DOHH2 (cell line): ENCODE data around the gene HTR3A.
"Not testable (repeated sequence)": the region's sequence is repeated elsewhere in the genome, so short reads cannot be mapped to it uniquely, and the experiment has no call there.

Experiments
- H3F3A ChIP-seq: fragments of 200-600 bp; sonication (generic), shearing (Covaris generic); 2 replicates; pipeline ENCODE4 v1.6.0; 2016; ENCODE audit warnings: antibody characterized with exemption, mild to moderate bottlenecking; ENCODE audit not compliant: control insufficient read depth, insufficient read depth
- H3K27ac ChIP-seq: fragments of 200-600 bp; sonication (generic); 2 replicates; pipeline ENCODE4 v1.5.1; 2014; ENCODE audit warnings: low read depth, mild to moderate bottlenecking, low read length, moderate library complexity
- H3K27me3 ChIP-seq: fragments of 200-600 bp; sonication (generic); 2 replicates; pipeline ENCODE4 v1.6.1; 2014; ENCODE audit warnings: mild to moderate bottlenecking, low read length, mixed read lengths; ENCODE audit not compliant: control insufficient read depth
- H3K36me3 ChIP-seq: fragments of 200-600 bp; sonication (generic); 2 replicates; pipeline ENCODE4 v1.6.1; 2014; ENCODE audit warnings: mild to moderate bottlenecking, low read length, moderate library complexity, mixed read lengths; ENCODE audit not compliant: control insufficient read depth
- H3K4me1 ChIP-seq: fragments of 200-600 bp; sonication (generic); 2 replicates; pipeline ENCODE4 v1.6.1; 2014; ENCODE audit warnings: mild to moderate bottlenecking, low read length, mixed read lengths; ENCODE audit not compliant: control insufficient read depth
- H3K4me2 ChIP-seq: fragments of 200-600 bp; sonication (generic); 2 replicates; pipeline ENCODE4 v1.6.0; 2014; ENCODE audit warnings: mild to moderate bottlenecking, low read length, moderate library complexity
- H3K4me3 ChIP-seq: fragments of 200-600 bp; sonication (generic); 2 replicates; pipeline ENCODE4 v1.5.1; 2014; ENCODE audit warnings: mild to moderate bottlenecking, low read length, mixed read lengths
- H3K79me2 ChIP-seq: fragments of 200-600 bp; sonication (generic); 2 replicates; pipeline ENCODE4 v1.6.1; 2014; ENCODE audit warnings: mild to moderate bottlenecking, low read length, mixed read lengths; ENCODE audit not compliant: control insufficient read depth
- H3K9me2 ChIP-seq: fragments of 200-600 bp; sonication (generic); replicated peaks from 2 replicates; pipeline ENCODE4 v1.6.1; 2014; ENCODE audit warnings: mild to moderate bottlenecking, low read length, mixed read lengths; ENCODE audit not compliant: control insufficient read depth
- H3K9me3 ChIP-seq: fragments of 200-600 bp; sonication (generic); 2 replicates; pipeline ENCODE4 v1.6.1; 2014; ENCODE audit warnings: antibody characterized with exemption, low read length, mixed read lengths; ENCODE audit not compliant: control insufficient read depth, insufficient read depth
- H4K20me1 ChIP-seq: fragments of 200-600 bp; sonication (generic); 2 replicates; pipeline ENCODE4 v1.6.0; 2014; ENCODE audit warnings: low read depth, mild to moderate bottlenecking, antibody characterized with exemption, low read length, moderate library complexity; ENCODE audit not compliant: control insufficient read depth, insufficient read depth
- EZH2phosphoT487 ChIP-seq: fragments of 200-600 bp; sonication (generic); IDR thresholded peaks from 2 replicates; pipeline ENCODE4 v1.6.1; 2017; ENCODE audit warnings: borderline replicate concordance, mild to moderate bottlenecking, antibody characterized with exemption, low read length, moderate library complexity, mixed read lengths
- TF ChIP-seq, protein P1 (sequence below): fragments of 200-600 bp; sonication (generic); IDR thresholded peaks from one replicate; pipeline ENCODE4 v1.5.1; 2014; ENCODE audit warnings: antibody characterized with exemption, mild to moderate bottlenecking, low read depth, low read length; ENCODE audit not compliant: poor library complexity, severe bottlenecking

The HTR3A gene

DNA sequence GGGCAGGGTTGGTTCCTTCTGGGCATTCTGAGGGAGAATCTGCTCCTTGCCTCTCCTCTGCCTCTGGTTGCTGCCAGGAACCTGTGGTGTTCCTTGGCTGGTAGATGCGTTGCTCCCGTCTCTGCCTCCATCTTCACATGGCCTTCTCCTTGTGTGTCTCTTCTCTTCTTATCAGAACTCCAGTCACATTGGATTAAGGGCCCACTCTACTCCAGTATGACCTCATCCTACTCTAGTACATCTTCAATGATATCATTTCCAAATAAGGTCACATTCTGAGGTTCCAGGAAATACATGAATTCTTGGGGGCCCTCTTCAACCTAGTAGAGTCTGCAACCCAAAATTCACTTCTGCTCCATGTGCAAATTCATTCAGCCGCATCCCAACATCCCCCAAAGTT lies 37.0 kb upstream of the HTR3A start:
- H3K79me2 ChIP-seq, result no peaks in the 10 kb centered on the region
- no peak overlapping the region for H3K4me2 ChIP-seq
- no peaks in the 10 kb centered on the region for H3F3A ChIP-seq
- peaks cover 17% of the 10 kb centered on the region for H3K4me1 ChIP-seq
- TF ChIP-seq, protein P1, sequence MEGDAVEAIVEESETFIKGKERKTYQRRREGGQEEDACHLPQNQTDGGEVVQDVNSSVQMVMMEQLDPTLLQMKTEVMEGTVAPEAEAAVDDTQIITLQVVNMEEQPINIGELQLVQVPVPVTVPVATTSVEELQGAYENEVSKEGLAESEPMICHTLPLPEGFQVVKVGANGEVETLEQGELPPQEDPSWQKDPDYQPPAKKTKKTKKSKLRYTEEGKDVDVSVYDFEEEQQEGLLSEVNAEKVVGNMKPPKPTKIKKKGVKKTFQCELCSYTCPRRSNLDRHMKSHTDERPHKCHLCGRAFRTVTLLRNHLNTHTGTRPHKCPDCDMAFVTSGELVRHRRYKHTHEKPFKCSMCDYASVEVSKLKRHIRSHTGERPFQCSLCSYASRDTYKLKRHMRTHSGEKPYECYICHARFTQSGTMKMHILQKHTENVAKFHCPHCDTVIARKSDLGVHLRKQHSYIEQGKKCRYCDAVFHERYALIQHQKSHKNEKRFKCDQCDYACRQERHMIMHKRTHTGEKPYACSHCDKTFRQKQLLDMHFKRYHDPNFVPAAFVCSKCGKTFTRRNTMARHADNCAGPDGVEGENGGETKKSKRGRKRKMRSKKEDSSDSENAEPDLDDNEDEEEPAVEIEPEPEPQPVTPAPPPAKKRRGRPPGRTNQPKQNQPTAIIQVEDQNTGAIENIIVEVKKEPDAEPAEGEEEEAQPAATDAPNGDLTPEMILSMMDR, result no peak
- TF ChIP-seq EZH2phosphoT487, result no peak
- no peaks in the 10 kb centered on the region for H3K9me3 ChIP-seq
- H3K9me2 ChIP-seq, result no peaks in the 10 kb centered on the region
- H3K27ac ChIP-seq, result no peak overlapping the region
- H3K27me3 ChIP-seq, result no peaks in the 10 kb centered on the region
- no peaks in the 10 kb centered on the region for H3K36me3 ChIP-seq
- no peaks in the 10 kb centered on the region for H4K20me1 ChIP-seq
- H3K4me3 ChIP-seq, result no peak overlapping the region

- no peaks in the 10 kb centered on the region for H3F3A ChIP-seq
- H3K9me3 ChIP-seq, result no peaks in the 10 kb centered on the region
- H3K4me2 ChIP-seq, result peak overlapping the region; percentile 21; the same call in 1 of the 2 replicates
- TF ChIP-seq EZH2phosphoT487, result no peak
- TF ChIP-seq, protein P1, result no peak
- no peaks in the 10 kb centered on the region for H3K27me3 ChIP-seq
- H3K4me3 ChIP-seq, result no peak overlapping the region
- no peaks in the 10 kb centered on the region for H3K9me2 ChIP-seq
- no peaks in the 10 kb centered on the region for H3K36me3 ChIP-seq
- no peak overlapping the region for H3K27ac ChIP-seq
- peaks cover 56% of the 10 kb centered on the region for H3K4me1 ChIP-seq
- H4K20me1 ChIP-seq, result no peaks in the 10 kb centered on the region
- H3K79me2 ChIP-seq, result no peaks in the 10 kb centered on the region
Observed at GRCh38 chr11:113942256-113942655, 32.7 kb upstream of the HTR3A start.

GRCh38 chr11:113946162-113946561 lies 28.7 kb upstream of the HTR3A start:
- not testable (repeated sequence) for H3K36me3 ChIP-seq, H3K4me3 ChIP-seq, H3K4me2 ChIP-seq, H3K79me2 ChIP-seq, H4K20me1 ChIP-seq, H3K27ac ChIP-seq, H3K27me3 ChIP-seq, H3F3A ChIP-seq, H3K9me2 ChIP-seq, H3K9me3 ChIP-seq
- H3K4me1 ChIP-seq, result peaks cover 74% of the 10 kb centered on the region

- peak overlapping the region; percentile 77 for H3K4me2 ChIP-seq
- no peaks in the 10 kb centered on the region for H4K20me1 ChIP-seq
- no peaks in the 10 kb centered on the region for H3K9me2 ChIP-seq
- H3K27me3 ChIP-seq, result peaks cover 8% of the 10 kb centered on the region; the same call in 1 of the 2 replicates
- peaks cover 56% of the 10 kb centered on the region for H3K4me1 ChIP-seq
- no peaks in the 10 kb centered on the region for H3K9me3 ChIP-seq
- no peaks in the 10 kb centered on the region for H3F3A ChIP-seq
- H3K27ac ChIP-seq, result peak overlapping the region; percentile 50
- TF ChIP-seq, protein P1, result no peak
- TF ChIP-seq EZH2phosphoT487, result no peak
- H3K79me2 ChIP-seq, result no peaks in the 10 kb centered on the region
- peak overlapping the region; percentile 57 for H3K4me3 ChIP-seq
- no peaks in the 10 kb centered on the region for H3K36me3 ChIP-seq
Observed at GRCh38 chr11:113947994-113948393, 26.9 kb upstream of the HTR3A start.
